ENCODE results near the gene GREB1L. TPM values are rescaled to one million over a fixed set of nuclear protein-coding genes. Genes with fewer than 3 reads are reported as not detected.

Gene GREB1L
- polyA plus RNA-seq, 2 of the 4 experiments (the other 2 are of a cell fraction): 1.4 to 2.8 TPM

DNA sequence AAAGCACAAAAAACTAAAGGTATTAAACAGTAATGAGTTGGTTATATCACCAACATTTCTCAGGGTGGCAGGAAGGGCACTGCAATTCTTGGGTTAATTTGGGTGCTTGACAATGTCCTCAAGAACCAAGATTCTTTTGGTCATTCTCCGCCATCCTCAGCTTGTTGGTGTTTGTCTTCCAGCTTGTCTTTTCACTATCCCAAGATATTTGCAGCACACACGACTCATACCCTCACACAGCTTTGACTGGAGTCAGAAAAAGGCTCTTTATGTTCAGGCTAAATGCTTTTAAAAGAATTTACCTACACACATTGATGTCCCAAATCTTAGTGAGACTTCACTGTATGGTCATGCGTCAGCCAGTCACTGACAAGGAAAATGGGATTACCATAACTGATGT, 12.5 kb downstream of the GREB1L start:
- no peak for DNase-seq (ENCODE audit: low read depth in 1 of 2, low spot score in 1 of 2)
- Histone ChIP-seq H3K27ac (no peak overlapping the region), H3K4me2 (no peak overlapping the region), H3K4me1 (0 out of 3 replicates have a peak, but pooled peaks cover 6% of the 10 kb centered on the region), H3K4me3 (no peak overlapping the region), H3K9me3 (no peaks in the 10 kb centered on the region)
- WGBS (ENCODE audit: missing lambda C conversion rate): 89% methylated on average over 3 of the region's 3 CpGs
- TF ChIP-seq SMC3 (IDR thresholded peaks at IDR 0.05) (no peak), CBX8 (IDR thresholded peaks at IDR 0.05) (no peak), HEYL (CRISPR knock-in tag; IDR thresholded peaks at IDR 0.05) (no peak), FOXS1 (CRISPR knock-in tag; IDR thresholded peaks at IDR 0.05) (no peak), RFX5 (IDR thresholded peaks at IDR 0.05) (no peak), TP53 (CRISPR knock-in tag; IDR thresholded peaks at IDR 0.05) (no peak), CHD4 (IDR thresholded peaks at IDR 0.05; ENCODE audit: borderline replicate concordance) (no peak), KDM5A (IDR thresholded peaks at IDR 0.05) (no peak), TFCP2L1 (CRISPR knock-in tag; IDR thresholded peaks at IDR 0.05) (no peak), HOXB13 (CRISPR knock-in tag; IDR thresholded peaks at IDR 0.05; ENCODE audit: low read depth) (no peak), RARB (CRISPR knock-in tag; IDR thresholded peaks at IDR 0.05) (no peak), KDM1A (IDR thresholded peaks at IDR 0.05; ENCODE audit: low read depth) (no peak), HDAC2 (IDR thresholded peaks at IDR 0.05) (no peak)
- CTCF ChIA-PET: no interaction called here
- no peak for ATAC-seq
- POLR2A ChIA-PET: no interaction called here
- FAIRE-seq: no peak

DNA sequence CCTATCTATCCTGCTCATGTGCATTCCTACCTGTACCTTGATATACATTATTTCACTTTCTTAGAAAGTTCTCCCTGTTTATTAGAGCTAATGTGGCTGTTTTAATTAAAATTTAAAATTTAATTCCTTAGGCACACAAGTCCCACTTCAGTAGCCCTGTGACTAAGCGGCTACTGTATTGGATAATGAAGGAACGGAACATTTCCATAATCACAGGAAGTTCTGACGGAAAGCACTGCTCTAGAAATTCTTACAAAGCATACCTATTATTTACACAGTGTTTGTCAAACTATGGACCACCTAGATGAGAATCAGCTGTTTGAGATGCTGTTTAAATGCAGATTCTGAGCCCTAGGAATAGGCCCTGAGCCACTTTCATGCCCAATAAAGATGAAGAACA, 13.2 kb downstream of the GREB1L start:
- ATAC-seq (no peak), FAIRE-seq (no peak), DNase-seq (ENCODE audit: low read depth in 1 of 2, low spot score in 1 of 2) (no peak)
- ChIA-PET POLR2A (no interaction called here), CTCF (no interaction called here)
- 95% methylated on average over 3 of the region's 3 CpGs for WGBS (ENCODE audit: missing lambda C conversion rate)
- no peak for TF ChIP-seq MYC (IDR thresholded peaks at IDR 0.05; ENCODE audit: borderline replicate concordance, low read length)
- TF ChIP-seq ZSCAN20 (CRISPR knock-in tag; IDR thresholded peaks at IDR 0.05): no peak
- no peak for TF ChIP-seq RARB (CRISPR knock-in tag; IDR thresholded peaks at IDR 0.05)
- TF ChIP-seq HOXB5 (CRISPR knock-in tag; IDR thresholded peaks at IDR 0.05): no peak
- TF ChIP-seq NFE2L2 (conservative IDR thresholded peaks at IDR 0.05; ENCODE audit: low read length): no peak
- no peak for TF ChIP-seq USF2 (IDR thresholded peaks at IDR 0.05)
- H3K4me1 ChIP-seq: 0 out of 3 replicates have a peak, but pooled peaks cover 6% of the 10 kb centered on the region
- H3K4me3 ChIP-seq: no peak overlapping the region
- H3K27ac ChIP-seq: no peak overlapping the region
- no peaks in the 10 kb centered on the region for H3K9me3 ChIP-seq
- no peak overlapping the region for H3K4me2 ChIP-seq

- ATAC-seq (no peak), DNase-seq (ENCODE audit: low read depth in 1 of 2, low spot score in 1 of 2) (peak in 1 of 2 experiments; percentile 1), FAIRE-seq (no peak)
- no peak for TF ChIP-seq ZFP36 (IDR thresholded peaks at IDR 0.05; ENCODE audit: borderline replicate concordance, partially characterized antibody)
- ChIA-PET POLR2A (no interaction called here), CTCF (no interaction called here)
- H3K27ac ChIP-seq: no peak overlapping the region
- H3K9me3 ChIP-seq: no peaks in the 10 kb centered on the region
- H3K4me2 ChIP-seq: no peak overlapping the region
- H3K4me3 ChIP-seq: no peak overlapping the region
- H3K4me1 ChIP-seq: 0 out of 3 replicates have a peak, but pooled peaks cover 6% of the 10 kb centered on the region
Observed at GRCh38 chr18:21257386-21257785, 15.4 kb downstream of the GREB1L start.

DNA sequence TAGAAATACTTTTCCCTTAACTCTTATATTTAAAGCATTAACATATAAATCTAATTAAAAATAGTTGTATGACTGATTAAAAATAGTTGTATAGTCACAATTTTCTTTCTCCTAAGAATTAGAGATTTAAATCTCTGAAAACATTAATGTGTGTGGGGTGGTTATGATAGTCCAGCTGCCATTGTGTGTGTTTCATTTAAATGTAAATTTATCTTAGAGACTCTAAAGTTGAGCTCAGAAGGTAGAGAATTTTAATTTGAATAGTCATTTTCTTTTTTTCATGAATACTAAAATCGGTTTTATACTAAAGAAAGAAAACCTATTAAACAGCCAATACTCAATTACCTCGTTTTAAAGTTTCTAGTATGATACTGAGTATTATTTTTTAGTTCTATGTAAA, 18.6 kb downstream of the GREB1L start:
- Histone ChIP-seq H3K4me2 (no peak overlapping the region), H3K9me3 (no peaks in the 10 kb centered on the region), H3K4me3 (no peak overlapping the region), H3K27ac (no peak overlapping the region), H3K4me1 (0 out of 3 replicates have a peak, but pooled peaks cover 9% of the 10 kb centered on the region)
- FAIRE-seq (no peak), DNase-seq (ENCODE audit: low read depth in 1 of 2, low spot score in 1 of 2) (no peak), ATAC-seq (no peak)
- CTCF ChIA-PET: interaction anchor here (1.1 kb wide), 1 partner anchor 18 kb away, joined by 3 read pairs; the partner anchor contains the start of gene GREB1L
- 22% methylated on average over 2 of the region's 2 CpGs for WGBS (ENCODE audit: missing lambda C conversion rate)
- POLR2A ChIA-PET: no interaction called here
- TF ChIP-seq NFE2L2 (conservative IDR thresholded peaks at IDR 0.05; ENCODE audit: low read length) (no peak), FOSB (CRISPR knock-in tag; IDR thresholded peaks at IDR 0.05) (no peak), EP300 (IDR thresholded peaks at IDR 0.05) (no peak), POLR2AphosphoS2 (conservative IDR thresholded peaks at IDR 0.05; ENCODE audit: low read length) (no peak)
- TF ChIP-seq, protein P1, sequence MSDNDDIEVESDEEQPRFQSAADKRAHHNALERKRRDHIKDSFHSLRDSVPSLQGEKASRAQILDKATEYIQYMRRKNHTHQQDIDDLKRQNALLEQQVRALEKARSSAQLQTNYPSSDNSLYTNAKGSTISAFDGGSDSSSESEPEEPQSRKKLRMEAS (IDR thresholded peaks at IDR 0.05): no peak

Measured in A549 (cell line).